ENCODE measurements around the gene CHRNB2. TPM values are rescaled to one million over a fixed set of nuclear protein-coding genes. Genes with fewer than 3 reads are reported as not detected.

Gene CHRNB2
- total RNA-seq, 4 donors from 2014 or later = 0.08 to 0.52 (median 0.26) TPM

- TF ChIP-seq POLR2A (IDR thresholded peaks at IDR 0.05) (no peak), CTCF (IDR thresholded peaks at IDR 0.05) (no peak)
- WGBS, 2 donors = 80 to 85% methylated on average over 9 of the region's 9 CpGs
- intact Hi-C loops (cut with DNase I; ENCODE audit: low total_unique reads) = loop anchor here (5.0 kb wide), 1 partner anchor 582 kb away; no protein-coding TSS in a partner anchor
- no peak overlapping the region for H3K4me3 ChIP-seq (ENCODE audit: low read depth, poor library complexity, severe bottlenecking)
- DNase-seq (ENCODE audit: low spot score in 2 of 2) = no peak
Measured at GRCh38 chr1:154584267-154584994, 16.9 kb downstream of the CHRNB2 start.

- 87 to 89% methylated on average over 10 of the region's 10 CpGs for WGBS, 2 donors
- no peak for TF ChIP-seq CTCF (IDR thresholded peaks at IDR 0.05)
- no peak for TF ChIP-seq POLR2A (IDR thresholded peaks at IDR 0.05)
- DNase-seq (ENCODE audit: low spot score in 2 of 2) = no peak
- no peak overlapping the region for H3K4me3 ChIP-seq (ENCODE audit: low read depth, poor library complexity, severe bottlenecking)
- intact Hi-C loops (cut with DNase I; ENCODE audit: low total_unique reads) = no loop called here
Measured at GRCh38 chr1:154586231-154586630, 18.7 kb downstream of the CHRNB2 start.

GRCh38 chr1:154586641-154587040 is 19.1 kb downstream of the CHRNB2 start:
- no peak for TF ChIP-seq POLR2A (IDR thresholded peaks at IDR 0.05)
- 90 to 91% methylated on average over 6 of the region's 6 CpGs for WGBS, 2 donors

GRCh38 chr1:154589780-154590179 is 22.2 kb downstream of the CHRNB2 start:
- WGBS, 2 donors = 73 to 74% methylated on average over 10 of the region's 10 CpGs

More at GRCh38 chr1:154586641-154587040, 19.1 kb downstream of the CHRNB2 start:
- no peak for DNase-seq (ENCODE audit: low spot score in 2 of 2)
- intact Hi-C loops (cut with DNase I; ENCODE audit: low total_unique reads) = no loop called here
- H3K4me3 ChIP-seq (ENCODE audit: low read depth, poor library complexity, severe bottlenecking) = no peak overlapping the region

GRCh38 chr1:154590756-154591155 is 23.2 kb downstream of the CHRNB2 start:
- DNase-seq (ENCODE audit: low spot score in 2 of 2) = no peak
- 89 to 96% methylated on average over 5 of the region's 5 CpGs for WGBS, 2 donors
- no peak overlapping the region for H3K4me3 ChIP-seq (ENCODE audit: low read depth, poor library complexity, severe bottlenecking)
- intact Hi-C loops (cut with DNase I; ENCODE audit: low total_unique reads) = no loop called here
- TF ChIP-seq CTCF (IDR thresholded peaks at IDR 0.05) (no peak), POLR2A (IDR thresholded peaks at IDR 0.05) (no peak)

More at GRCh38 chr1:154589780-154590179, 22.2 kb downstream of the CHRNB2 start:
- DNase-seq (ENCODE audit: low spot score in 2 of 2) = no peak
- no peak overlapping the region for H3K4me3 ChIP-seq (ENCODE audit: low read depth, poor library complexity, severe bottlenecking)
- no peak for TF ChIP-seq CTCF (IDR thresholded peaks at IDR 0.05)
- no peak for TF ChIP-seq POLR2A (IDR thresholded peaks at IDR 0.05)
- intact Hi-C loops (cut with DNase I; ENCODE audit: low total_unique reads) = no loop called here

GRCh38 chr1:154591206-154591605 is 23.6 kb downstream of the CHRNB2 start:
- WGBS, 2 donors = 91 to 96% methylated on average over 7 of the region's 7 CpGs
- no peak for DNase-seq (ENCODE audit: low spot score in 2 of 2)
- TF ChIP-seq POLR2A (IDR thresholded peaks at IDR 0.05) (no peak), CTCF (IDR thresholded peaks at IDR 0.05) (no peak)
- intact Hi-C loops (cut with DNase I; ENCODE audit: low total_unique reads) = no loop called here
- no peak overlapping the region for H3K4me3 ChIP-seq (ENCODE audit: low read depth, poor library complexity, severe bottlenecking)

All from lower leg skin (tissue), 4 donors.